K562 (cell line): ENCODE data around the gene TAS1R3. TPM values are rescaled to one million over a fixed set of nuclear protein-coding genes. Genes with fewer than 3 reads are reported as not detected.
A peak's percentile ranks its signal among the peaks of the same experiment; 100 is the strongest.

Experiments
- ADNP ChIP-seq: fragments of 200-800 bp; sonication (Bioruptor generic); IDR thresholded peaks from 2 replicates; pipeline ENCODE4 v1.6.1; 2016; ENCODE audit warnings: missing genetic modification characterization, missing compliant biosample characterization
- BRD4 ChIP-seq: fragments of 200-600 bp; sonication (generic); IDR thresholded peaks from 2 replicates; pipeline ENCODE4 v1.6.1; 2017; ENCODE audit warnings: inconsistent platforms
- CXXC5 ChIP-seq: fragments of 250-450 bp; sonication (Bioruptor Pico); IDR thresholded peaks from 2 replicates; pipeline ENCODE4 v1.8.0; 2022; ENCODE audit warnings: inconsistent platforms, mild to moderate bottlenecking, moderate library complexity
- EHMT2 ChIP-seq: fragments of 450-650 bp; IDR thresholded peaks from 2 replicates; pipeline ENCODE4 v1.6.1; 2018; ENCODE audit warnings: antibody characterized with exemption
- ETV1 ChIP-seq: fragments of 450-650 bp; conservative IDR thresholded peaks from 2 replicates; pipeline ENCODE4 v1.6.1; 2016; ENCODE audit warnings: missing genetic modification characterization, control low read depth, low read depth, missing compliant biosample characterization
- HMGXB4 ChIP-seq: sonication (generic); formaldehyde crosslinking; IDR thresholded peaks from 2 replicates; pipeline ENCODE4 v1.8.1; 2023; ENCODE audit warnings: mild to moderate bottlenecking, missing genetic modification reagents
- HNRNPL ChIP-seq: fragments of 200-400 bp; formaldehyde crosslinking; IDR thresholded peaks from 2 replicates; pipeline ENCODE4 v1.6.1; 2017; ENCODE audit warnings: low read depth, mild to moderate bottlenecking, low read length
- JUN ChIP-seq, 2 experiments: sonication (generic) in 1 of 2; formaldehyde crosslinking in 1 of 2; IDR thresholded peaks; 2 replicates each; pipeline versions ENCODE4 v1.6.1 to v1.8.0; 2012 to 2022; ENCODE audit warnings: borderline replicate concordance in 2 of 2, mild to moderate bottlenecking in 2 of 2, improper control_type of control experiment in 1 of 2, low read depth in 1 of 2, low read length in 1 of 2, missing genetic modification reagents in 1 of 2
- LEF1 ChIP-seq: fragments of 450-650 bp; IDR thresholded peaks from 2 replicates; pipeline ENCODE4 v1.6.1; 2016; ENCODE audit warnings: mild to moderate bottlenecking
- MTF1 ChIP-seq: fragments of 250-450 bp; sonication (Bioruptor Pico); IDR thresholded peaks from 2 replicates; pipeline ENCODE4 v1.9.0; 2021; ENCODE audit warnings: moderate library complexity, mild to moderate bottlenecking, inconsistent platforms, borderline replicate concordance
- NELFE ChIP-seq: IDR thresholded peaks from 2 replicates; pipeline ENCODE4 v1.6.1; 2011; ENCODE audit warnings: mild to moderate bottlenecking; ENCODE audit not compliant: insufficient read depth, insufficient read length
- PCBP1 ChIP-seq: fragments of 200-400 bp; formaldehyde crosslinking; IDR thresholded peaks from 2 replicates; pipeline ENCODE4 v1.6.1; 2018; ENCODE audit warnings: mild to moderate bottlenecking, low read depth, low read length; ENCODE audit not compliant: poor library complexity, severe bottlenecking
- RFX1 ChIP-seq: fragments of 450-650 bp; IDR thresholded peaks from 2 replicates; pipeline ENCODE4 v1.6.1; 2016; ENCODE audit warnings: mild to moderate bottlenecking, moderate library complexity
- SOX6 ChIP-seq: fragments of 450-650 bp; IDR thresholded peaks from 2 replicates; pipeline ENCODE4 v1.6.1; 2014; ENCODE audit warnings: mild to moderate bottlenecking
- STAT5B ChIP-seq: fragments of 250-450 bp; sonication (Bioruptor Pico); IDR thresholded peaks from 2 replicates; pipeline ENCODE4 v1.8.0; 2021; ENCODE audit warnings: mild to moderate bottlenecking, inconsistent platforms
- SUPT5H ChIP-seq: fragments of 450-650 bp; IDR thresholded peaks from 2 replicates; pipeline ENCODE4 v1.6.1; 2016
- ZC3H11A ChIP-seq: IDR thresholded peaks from 2 replicates; pipeline ENCODE4 v1.6.1; 2012; ENCODE audit warnings: low read depth, low read length, improper control_type of control experiment
- ZFP36 ChIP-seq: fragments of 150-350 bp; IDR thresholded peaks from 2 replicates; pipeline ENCODE4 v1.6.1; 2018; ENCODE audit warnings: low read length, low read depth; ENCODE audit not compliant: partially characterized antibody
- ZFPM2 ChIP-seq: fragments of 250-450 bp; sonication (Bioruptor Pico); IDR thresholded peaks from 2 replicates; pipeline ENCODE4 v1.5.1; 2022; ENCODE audit warnings: mild to moderate bottlenecking
- ZKSCAN3 ChIP-seq: fragments of 250-450 bp; sonication (Bioruptor Pico); IDR thresholded peaks from 2 replicates; pipeline ENCODE4 v1.4.0; 2020
- ZNF175 ChIP-seq: fragments of 200-800 bp; sonication (Bioruptor generic); IDR thresholded peaks from 2 replicates; pipeline ENCODE4 v1.6.1; 2016; ENCODE audit warnings: low read depth, mild to moderate bottlenecking, missing genetic modification characterization, missing compliant biosample characterization
- ZNF239 ChIP-seq: fragments of 250-450 bp; sonication (Bioruptor Pico); IDR thresholded peaks from 2 replicates; pipeline ENCODE4 v1.4.0; 2020; ENCODE audit warnings: mild to moderate bottlenecking
- ZNF24 ChIP-seq: fragments of 450-650 bp; IDR thresholded peaks from 2 replicates; pipeline ENCODE4 v1.6.1; 2016
- ZNF3 ChIP-seq: fragments of 250-450 bp; sonication (Bioruptor Pico); IDR thresholded peaks from 2 replicates; pipeline ENCODE4 v1.5.0; 2021; ENCODE audit warnings: mild to moderate bottlenecking, moderate library complexity
- ZNF766 ChIP-seq: fragments of 200-800 bp; sonication (Bioruptor generic); conservative IDR thresholded peaks from 2 replicates; pipeline ENCODE4 v1.6.1; 2016; ENCODE audit warnings: missing genetic modification characterization, missing compliant biosample characterization
- polyA plus RNA-seq, 8 experiments: library from polyadenylated mRNA; depleted of rRNA in 4 of 8; stranded (reverse) in 5 of 8; unstranded in 3 of 8; fragments of >200 nt; fragmentation: Nextera tagmentation in 2 of 8; fragmentation: Illumina TruSeq in 1 of 8; extraction: Ambion mirVana in 2 of 8; extraction: Trizol in 1 of 8; gene quantifications; 2 replicates each; pipeline versions ENCODE4 v1.2.1 to v1.2.3, GENCODE V29; 2011 to 2014; ENCODE audit warnings: inconsistent platforms in 1 of 8, missing spikeins in 1 of 8
- total RNA-seq, 7 experiments: library from RNA; depleted of rRNA in 6 of 7; stranded (reverse); fragments of >200 nt in 6 of 7; fragmentation: Illumina TruSeq in 2 of 7; extraction: Trizol in 2 of 7; gene quantifications; 2 replicates each; pipeline versions ENCODE4 v1.2.1 to v1.2.3, GENCODE V29; 2011 to 2021; ENCODE audit warnings: low replicate concordance in 1 of 7
- TF ChIP-seq, protein P1 (sequence below): fragments of 250-450 bp; sonication (Bioruptor Pico); IDR thresholded peaks from 2 replicates; pipeline ENCODE4 v1.8.0; 2021; ENCODE audit warnings: borderline replicate concordance, mild to moderate bottlenecking, moderate library complexity; ENCODE audit not compliant: poor library complexity, severe bottlenecking
- TF ChIP-seq, protein P2 (sequence below): fragments of 250-450 bp; sonication (Bioruptor Pico); IDR thresholded peaks from 2 replicates; pipeline ENCODE4 v1.5.0; 2020; ENCODE audit warnings: mild to moderate bottlenecking

Gene TAS1R3
- total and polyA plus RNA-seq, 9 of the 15 experiments (the other 6 are each of a cell fraction or from before 2014, with no cell fraction given) = 0.07 to 0.13 TPM; not detected in 7

DNA sequence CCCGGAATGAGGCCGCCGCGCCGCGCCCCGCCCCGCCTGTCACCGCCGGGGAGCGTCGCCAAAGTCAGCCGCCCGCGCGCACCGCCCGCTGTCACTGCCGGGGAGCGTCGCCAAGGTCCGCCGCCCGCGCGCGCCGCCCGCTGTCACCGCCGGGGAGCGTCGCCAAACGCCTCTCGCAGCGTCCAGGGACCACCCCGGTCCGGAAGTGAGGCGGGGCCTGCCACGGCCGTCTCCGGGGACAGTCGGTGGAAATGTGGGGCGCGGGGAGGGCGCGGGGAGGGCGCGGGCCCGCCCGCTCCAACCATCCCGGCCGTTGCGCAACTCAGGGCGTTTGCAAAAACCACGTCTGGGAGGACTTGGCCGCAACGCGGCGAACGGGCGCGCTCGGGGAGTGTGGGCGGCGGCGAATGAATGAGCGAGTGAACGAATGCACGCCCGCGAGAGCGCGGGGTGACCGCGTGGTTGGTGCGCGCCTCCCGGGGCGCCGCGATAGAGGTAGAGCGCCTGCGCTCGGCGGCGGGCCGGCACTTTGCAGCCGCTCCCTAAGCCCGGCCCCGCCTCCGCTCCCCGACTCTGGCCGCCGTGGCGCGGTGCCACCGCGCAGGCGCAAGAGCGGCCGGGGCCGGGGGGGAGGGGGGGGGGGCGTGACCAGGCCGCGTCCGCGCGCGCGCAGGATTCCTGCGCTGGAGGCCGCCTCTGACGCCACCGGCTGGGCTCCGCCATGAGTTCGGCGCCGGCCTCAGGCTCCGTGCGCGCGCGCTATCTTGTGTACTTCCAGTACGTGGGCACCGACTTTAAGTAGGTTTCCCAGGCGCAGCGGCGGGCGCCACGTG is 22.9 kb upstream of the TAS1R3 start, which contains the start of the genes ACAP3 and PUSL1 (continued):
- TF ChIP-seq PCBP1 = peak; percentile 73
- no peak for TF ChIP-seq ZNF239
- no peak for TF ChIP-seq LEF1
- TF ChIP-seq ZNF175 (CRISPR knock-in tag) = 0 out of 2 replicates have a peak, but pooled peaks have one; percentile 30
- TF ChIP-seq ETV1 = peak; percentile 90
- no peak for TF ChIP-seq RFX1
- peak; percentile 31; the same call in 1 of the 2 replicates for TF ChIP-seq JUN (IDR thresholded peaks at IDR 0.05; ENCODE audit: borderline replicate concordance, low read depth, low read length)
- TF ChIP-seq JUN (CRISPR knock-in tag; IDR thresholded peaks at IDR 0.05; ENCODE audit: borderline replicate concordance) = no peak
- peak; percentile 56; the same call in 1 of the 2 replicates for TF ChIP-seq ZNF766
- TF ChIP-seq, protein P1, sequence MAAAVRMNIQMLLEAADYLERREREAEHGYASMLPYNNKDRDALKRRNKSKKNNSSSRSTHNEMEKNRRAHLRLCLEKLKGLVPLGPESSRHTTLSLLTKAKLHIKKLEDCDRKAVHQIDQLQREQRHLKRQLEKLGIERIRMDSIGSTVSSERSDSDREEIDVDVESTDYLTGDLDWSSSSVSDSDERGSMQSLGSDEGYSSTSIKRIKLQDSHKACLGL (CRISPR knock-in tag) = peak; percentile 66
- TF ChIP-seq BRD4 = 0 out of 2 replicates have a peak, but pooled peaks have one; percentile 31
- TF ChIP-seq ZC3H11A = no peak
- TF ChIP-seq ADNP = no peak
- no peak for TF ChIP-seq NELFE
- peak; percentile 90 for TF ChIP-seq CXXC5
- TF ChIP-seq, protein P2, sequence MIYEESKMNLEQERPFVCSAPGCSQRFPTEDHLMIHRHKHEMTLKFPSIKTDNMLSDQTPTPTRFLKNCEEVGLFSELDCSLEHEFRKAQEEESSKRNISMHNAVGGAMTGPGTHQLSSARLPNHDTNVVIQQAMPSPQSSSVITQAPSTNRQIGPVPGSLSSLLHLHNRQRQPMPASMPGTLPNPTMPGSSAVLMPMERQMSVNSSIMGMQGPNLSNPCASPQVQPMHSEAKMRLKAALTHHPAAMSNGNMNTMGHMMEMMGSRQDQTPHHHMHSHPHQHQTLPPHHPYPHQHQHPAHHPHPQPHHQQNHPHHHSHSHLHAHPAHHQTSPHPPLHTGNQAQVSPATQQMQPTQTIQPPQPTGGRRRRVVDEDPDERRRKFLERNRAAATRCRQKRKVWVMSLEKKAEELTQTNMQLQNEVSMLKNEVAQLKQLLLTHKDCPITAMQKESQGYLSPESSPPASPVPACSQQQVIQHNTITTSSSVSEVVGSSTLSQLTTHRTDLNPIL (CRISPR knock-in tag) = no peak
- TF ChIP-seq ZFPM2 (CRISPR knock-in tag) = no peak
- no peak for TF ChIP-seq ZNF3
- peak; percentile 30; the same call in 1 of the 2 replicates for TF ChIP-seq SUPT5H
- 0 out of 2 replicates have a peak, but pooled peaks have one; percentile 11 for TF ChIP-seq HNRNPL
- TF ChIP-seq SOX6 = no peak; the same call in none of the 2 replicates
- no peak for TF ChIP-seq STAT5B
- TF ChIP-seq EHMT2 = no peak; the same call in 1 of the 2 replicates
- no peak for TF ChIP-seq ZFP36
- TF ChIP-seq MTF1 (CRISPR knock-in tag) = no peak
- peak; percentile 99 for TF ChIP-seq ZNF24
- no peak; the same call in none of the 2 replicates for TF ChIP-seq HMGXB4 (CRISPR knock-in tag)
- no peak for TF ChIP-seq ZKSCAN3
